Mononuclear cell (primary cell): ENCODE data around the gene RFX4. TPM values are rescaled to one million over a fixed set of nuclear protein-coding genes. Genes with fewer than 3 reads are reported as not detected.

ENCODE experiments used
- H3K27me3 ChIP-seq: 2 replicates; pipeline ENCODE4 v1.6.0; 2011; ENCODE audit warnings: low read length, control low read depth; ENCODE audit not compliant: insufficient read depth
- H3K4me1 ChIP-seq: 2 replicates; pipeline ENCODE4 v1.5.1; 2011; ENCODE audit warnings: mild to moderate bottlenecking, low read length, control low read depth; ENCODE audit not compliant: insufficient read depth
- H3K4me3 ChIP-seq: 2 replicates; pipeline ENCODE4 v1.5.1; 2011; ENCODE audit warnings: mild to moderate bottlenecking, low read length, moderate library complexity
- H3K9me3 ChIP-seq: 2 replicates; pipeline ENCODE4 v1.5.1; 2011; ENCODE audit warnings: low read depth, mild to moderate bottlenecking, control low read depth, low read length
- total RNA-seq: library from RNA; depleted of rRNA; stranded (reverse); fragments of >200 nt; gene quantifications from one replicate; pipeline ENCODE4 v1.2.3, GENCODE V29; 2012

The RFX4 gene
- not detected for total RNA-seq

DNA sequence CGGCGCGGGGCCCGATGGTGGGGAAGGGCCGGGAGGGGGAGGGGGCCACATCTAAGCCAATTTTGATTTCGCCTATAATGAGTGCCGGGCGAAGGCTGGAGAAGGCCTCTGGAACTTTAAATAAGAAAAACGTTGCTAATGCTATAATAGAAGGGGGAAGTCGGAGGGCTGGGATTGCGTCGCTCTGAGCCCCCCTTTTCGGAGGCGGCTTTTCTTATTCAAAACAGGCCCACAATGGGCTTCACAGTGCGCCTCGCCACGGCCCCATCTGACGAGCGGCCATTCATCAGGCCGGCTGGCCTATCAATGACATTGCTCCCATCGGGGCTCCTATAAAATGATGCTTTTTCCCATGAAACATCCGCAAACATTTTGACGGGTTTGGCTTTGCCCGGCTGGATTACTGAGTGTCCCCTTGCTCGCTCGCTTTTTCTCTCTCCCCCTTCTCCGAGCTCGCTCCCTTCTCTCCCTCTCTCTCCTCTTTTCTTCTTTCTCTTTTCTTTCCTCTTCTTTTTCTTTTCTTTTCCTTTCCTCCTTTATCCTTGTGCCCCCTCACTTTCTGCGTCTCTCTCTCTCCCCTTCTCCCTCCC, at the start of gene RFX4:
Gene RFX4 (plus strand): TSS at position 364 of the 590 bp plus-strand sequence. CDS start 317 bp downstream, outside the sequence.
- no peak within 1 kb of the TSS for H3K4me3 ChIP-seq
- peaks cover 86% of the 10 kb centered on the region for H3K27me3 ChIP-seq
- H3K9me3 ChIP-seq = no peaks in the 10 kb centered on the region
- H3K4me1 ChIP-seq = no peaks in the 10 kb centered on the region

GRCh38 chr12:106541201-106541600, 41.6 kb upstream of the RFX4 start:
- no peaks in the 10 kb centered on the region for H3K27me3 ChIP-seq
- H3K9me3 ChIP-seq = no peaks in the 10 kb centered on the region
- H3K4me3 ChIP-seq = no peak overlapping the region
- no peaks in the 10 kb centered on the region for H3K4me1 ChIP-seq

- no peaks in the 10 kb centered on the region for H3K4me1 ChIP-seq
- no peaks in the 10 kb centered on the region for H3K9me3 ChIP-seq
- H3K4me3 ChIP-seq = no peak overlapping the region
- H3K27me3 ChIP-seq = no peaks in the 10 kb centered on the region
Measured at GRCh38 chr12:106551410-106551809, 31.4 kb upstream of the RFX4 start.

GRCh38 chr12:106552228-106552627, 30.6 kb upstream of the RFX4 start:
- Histone ChIP-seq H3K27me3 (no peaks in the 10 kb centered on the region), H3K9me3 (no peaks in the 10 kb centered on the region), H3K4me1 (no peaks in the 10 kb centered on the region), H3K4me3 (no peak overlapping the region)

DNA sequence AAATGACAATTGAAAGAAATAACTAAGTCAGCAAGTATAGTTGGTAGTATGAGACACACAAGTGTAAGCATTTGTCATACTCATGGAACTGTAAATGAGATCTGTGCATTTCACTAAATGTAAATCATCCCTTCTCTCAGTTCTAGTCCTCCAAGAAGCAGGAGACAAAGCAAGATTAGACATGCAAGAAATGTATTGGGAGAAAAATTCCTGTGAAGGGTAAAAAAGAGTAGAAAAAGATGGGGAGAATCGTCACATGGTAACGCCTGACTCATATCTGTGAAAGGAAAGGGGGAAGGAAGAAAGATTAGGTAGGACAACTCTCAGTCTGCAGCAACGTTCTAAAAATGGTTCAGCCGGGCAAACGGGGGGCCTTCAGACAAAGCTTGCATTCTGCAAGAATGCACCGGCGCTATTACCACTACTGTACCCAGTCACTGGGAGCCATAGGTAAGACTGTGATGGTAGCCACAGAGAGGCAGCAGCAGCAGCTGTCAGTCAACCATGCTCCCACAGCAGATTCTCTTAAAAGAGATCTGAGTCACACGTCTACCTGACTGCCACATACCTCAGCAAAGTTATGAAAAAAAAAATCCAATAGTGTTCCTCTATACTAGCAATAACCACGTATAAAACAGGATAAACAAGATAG, 18.0 kb upstream of the RFX4 start:
- Histone ChIP-seq H3K27me3 (peaks cover 39% of the 10 kb centered on the region), H3K4me3 (no peak overlapping the region), H3K4me1 (no peaks in the 10 kb centered on the region), H3K9me3 (no peaks in the 10 kb centered on the region)

DNA sequence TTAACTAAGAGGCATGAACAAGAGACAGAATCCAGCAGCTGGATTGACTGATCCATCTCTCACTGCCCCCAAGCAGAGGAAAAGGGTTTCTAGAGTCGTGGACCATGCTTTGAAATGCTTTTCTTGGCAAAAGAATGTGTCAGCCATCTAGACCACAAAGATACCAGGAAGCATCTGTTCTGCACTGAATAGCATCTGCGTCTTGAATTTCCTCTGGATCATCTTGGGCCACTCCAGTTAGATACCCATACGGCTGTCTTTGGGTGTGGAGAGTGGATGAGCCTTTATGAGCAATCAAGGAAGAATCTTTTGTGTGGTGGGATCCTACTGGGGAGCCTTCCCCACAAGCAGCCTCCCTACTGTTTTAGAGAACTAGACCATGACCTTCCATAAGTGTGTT, 16.0 kb upstream of the RFX4 start:
- Histone ChIP-seq H3K4me1 (no peaks in the 10 kb centered on the region), H3K4me3 (no peak overlapping the region), H3K27me3 (peaks cover 34% of the 10 kb centered on the region), H3K9me3 (no peaks in the 10 kb centered on the region)

- Histone ChIP-seq H3K4me1 (no peaks in the 10 kb centered on the region), H3K4me3 (no peak overlapping the region), H3K9me3 (no peaks in the 10 kb centered on the region), H3K27me3 (peaks cover 39% of the 10 kb centered on the region)
Measured at GRCh38 chr12:106573239-106573638, 9.6 kb upstream of the RFX4 start.

DNA sequence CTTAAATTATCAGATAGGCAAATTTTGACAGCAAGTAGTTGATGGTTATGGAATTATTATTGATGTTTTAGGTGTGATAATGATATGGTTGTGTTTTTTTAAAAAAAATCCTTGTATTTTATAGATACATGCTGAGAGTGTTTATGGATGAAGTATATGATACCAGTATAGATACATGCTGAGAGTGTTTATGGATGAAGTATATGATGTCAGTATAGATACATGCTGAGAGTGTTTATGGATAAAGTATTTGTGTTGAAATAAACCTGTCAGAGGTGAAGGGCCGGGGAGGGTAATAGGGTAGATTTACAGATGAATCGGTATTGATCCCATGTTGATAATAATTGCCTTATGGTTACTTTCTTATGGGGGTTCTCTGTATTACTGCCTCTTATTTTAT, 6.0 kb upstream of the RFX4 start:
- H3K27me3 ChIP-seq = peaks cover 59% of the 10 kb centered on the region
- H3K4me1 ChIP-seq = no peaks in the 10 kb centered on the region
- H3K4me3 ChIP-seq = no peak overlapping the region
- H3K9me3 ChIP-seq = no peaks in the 10 kb centered on the region

- Histone ChIP-seq H3K9me3 (no peaks in the 10 kb centered on the region), H3K4me3 (no peak overlapping the region), H3K27me3 (peaks cover 81% of the 10 kb centered on the region), H3K4me1 (no peaks in the 10 kb centered on the region)
Measured at GRCh38 chr12:106580671-106581508, 1.9 kb upstream of the RFX4 start.

GRCh38 chr12:106581543-106582248, 1.1 kb upstream of the RFX4 start:
- Histone ChIP-seq H3K4me1 (no peaks in the 10 kb centered on the region), H3K27me3 (peaks cover 83% of the 10 kb centered on the region), H3K9me3 (no peaks in the 10 kb centered on the region), H3K4me3 (no peak overlapping the region)

DNA sequence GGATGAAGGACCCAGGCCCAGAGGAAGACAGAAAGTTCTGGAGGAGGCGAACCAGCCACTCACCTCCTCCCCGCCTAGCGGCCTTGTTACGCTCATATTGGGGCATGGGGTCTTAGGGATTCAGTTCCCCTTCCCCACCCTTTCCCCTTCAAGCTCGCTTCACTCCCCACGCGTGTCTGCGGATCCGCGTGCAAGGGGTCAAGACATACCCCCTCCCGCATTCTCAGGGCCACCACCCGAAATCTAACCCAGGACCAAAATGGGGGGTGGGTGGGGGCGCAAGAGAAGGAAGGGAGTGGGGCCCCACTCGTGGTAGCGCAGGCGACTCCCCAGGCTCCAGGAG, 584 bp upstream of the RFX4 start:
- H3K4me3 ChIP-seq = no peak overlapping the region
- no peaks in the 10 kb centered on the region for H3K4me1 ChIP-seq
- peaks cover 86% of the 10 kb centered on the region for H3K27me3 ChIP-seq
- H3K9me3 ChIP-seq = no peaks in the 10 kb centered on the region

- Histone ChIP-seq H3K9me3 (no peaks in the 10 kb centered on the region), H3K4me1 (no peaks in the 10 kb centered on the region), H3K27me3 (peaks cover 86% of the 10 kb centered on the region), H3K4me3 (no peak overlapping the region)
Measured at GRCh38 chr12:106583242-106584103, 669 bp downstream of the RFX4 start.

- Histone ChIP-seq H3K4me1 (no peaks in the 10 kb centered on the region), H3K9me3 (no peaks in the 10 kb centered on the region), H3K27me3 (peaks cover 89% of the 10 kb centered on the region), H3K4me3 (no peak overlapping the region)
Measured at GRCh38 chr12:106584104-106585064, 1.6 kb downstream of the RFX4 start.
